NCI-H1048 (cell line): ENCODE measurements around the gene KIF13A.
"Not testable (repeated sequence)": the region's sequence is repeated elsewhere in the genome, so short reads cannot be mapped to it uniquely, and the experiment has no call there.

ENCODE experiments used
- DNase-seq: peaks from one replicate; lab custom pipeline; 2025; lab: John Stamatoyannopoulos, UW

KIF13A gene

DNA sequence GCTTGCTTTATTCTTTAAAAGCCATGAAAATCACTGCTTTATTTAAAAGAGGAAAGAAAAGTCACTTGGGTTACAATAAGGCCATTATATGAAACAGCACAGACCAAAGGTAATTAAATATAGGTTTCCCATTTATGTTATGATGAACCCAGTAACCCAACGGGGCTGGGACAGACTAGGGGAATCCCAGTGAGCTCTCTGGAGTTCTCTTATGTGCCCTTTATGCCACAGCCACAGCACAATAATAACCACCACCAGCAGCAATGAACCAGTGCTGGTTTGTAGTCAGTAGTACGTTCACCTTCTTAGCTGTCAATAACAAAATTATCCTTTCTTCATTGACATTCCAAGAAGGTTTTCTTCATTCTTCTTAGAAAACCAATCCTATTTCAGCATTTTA is 87.4 kb downstream of the KIF13A start:
- DNase-seq = no peak

- DNase-seq = no peak
Observed at GRCh38 chr6:17899491-17899890, 87.9 kb downstream of the KIF13A start.

DNA sequence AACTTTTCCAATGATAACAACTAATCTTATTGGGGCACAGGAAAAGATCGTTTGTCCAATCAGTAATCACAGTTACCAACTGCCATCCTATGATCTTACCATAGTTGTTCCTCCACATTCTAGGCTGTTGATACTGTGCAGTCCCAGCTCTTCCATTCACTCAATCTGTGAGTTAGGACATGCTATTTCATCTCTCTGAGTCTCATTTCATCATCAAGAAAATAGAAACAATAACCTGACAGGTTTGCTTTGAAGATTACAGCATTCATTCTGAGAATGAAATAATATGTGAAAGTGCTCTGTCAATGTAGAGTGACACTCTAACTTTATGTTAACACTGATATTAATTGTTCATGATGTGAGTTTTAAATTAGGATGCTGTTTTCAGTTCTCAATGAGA is 89.8 kb downstream of the KIF13A start:
- DNase-seq = no peak

DNA sequence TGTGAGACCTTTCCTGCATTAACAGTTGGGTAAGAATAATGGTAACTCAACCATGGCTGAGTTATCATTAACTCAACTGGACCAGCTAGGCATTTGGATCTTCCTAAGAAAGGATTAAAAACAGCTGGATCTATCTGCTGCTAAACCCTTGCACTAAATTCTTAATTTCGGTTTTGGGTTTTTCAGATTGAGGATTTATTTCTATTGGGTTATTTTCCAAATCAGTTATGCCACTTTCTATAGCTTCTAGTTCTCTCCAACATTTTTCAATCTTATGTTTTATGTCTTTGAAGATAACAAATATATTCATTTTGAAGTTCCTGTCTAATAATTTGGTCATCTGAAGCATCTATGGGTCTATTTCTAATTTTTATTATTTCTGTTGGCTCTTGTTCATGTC is 92.5 kb downstream of the KIF13A start:
- no peak for DNase-seq

- no peak for DNase-seq
Observed at GRCh38 chr6:17894191-17894590, 93.2 kb downstream of the KIF13A start.

- no peak for DNase-seq
Observed at GRCh38 chr6:17892097-17892686, 95.2 kb downstream of the KIF13A start.

DNA sequence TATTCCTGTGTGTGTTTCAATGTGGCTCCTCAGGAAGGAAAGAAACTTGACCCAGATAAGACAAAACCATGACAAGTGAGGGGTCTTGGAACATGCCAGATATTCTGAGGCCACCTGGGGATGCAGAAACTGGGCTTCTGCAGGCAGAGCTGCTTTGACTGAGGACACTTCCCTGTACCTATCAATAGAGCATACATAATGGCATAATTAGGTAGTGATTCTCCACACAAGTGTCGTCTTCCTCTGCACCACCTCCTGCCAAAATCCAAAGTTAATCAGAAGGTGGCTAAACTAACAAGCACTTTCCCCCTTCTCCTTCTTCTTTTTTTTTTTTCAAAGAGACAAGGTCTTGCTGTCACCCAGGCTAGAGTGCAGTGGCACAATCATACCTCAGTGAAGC is 97.1 kb downstream of the KIF13A start:
- no peak for DNase-seq

- not testable (repeated sequence) for DNase-seq
Observed at GRCh38 chr6:17889777-17890176, 97.7 kb downstream of the KIF13A start.

GRCh38 chr6:17886891-17887290 is 100.5 kb downstream of the KIF13A start:
- DNase-seq = no peak

DNA sequence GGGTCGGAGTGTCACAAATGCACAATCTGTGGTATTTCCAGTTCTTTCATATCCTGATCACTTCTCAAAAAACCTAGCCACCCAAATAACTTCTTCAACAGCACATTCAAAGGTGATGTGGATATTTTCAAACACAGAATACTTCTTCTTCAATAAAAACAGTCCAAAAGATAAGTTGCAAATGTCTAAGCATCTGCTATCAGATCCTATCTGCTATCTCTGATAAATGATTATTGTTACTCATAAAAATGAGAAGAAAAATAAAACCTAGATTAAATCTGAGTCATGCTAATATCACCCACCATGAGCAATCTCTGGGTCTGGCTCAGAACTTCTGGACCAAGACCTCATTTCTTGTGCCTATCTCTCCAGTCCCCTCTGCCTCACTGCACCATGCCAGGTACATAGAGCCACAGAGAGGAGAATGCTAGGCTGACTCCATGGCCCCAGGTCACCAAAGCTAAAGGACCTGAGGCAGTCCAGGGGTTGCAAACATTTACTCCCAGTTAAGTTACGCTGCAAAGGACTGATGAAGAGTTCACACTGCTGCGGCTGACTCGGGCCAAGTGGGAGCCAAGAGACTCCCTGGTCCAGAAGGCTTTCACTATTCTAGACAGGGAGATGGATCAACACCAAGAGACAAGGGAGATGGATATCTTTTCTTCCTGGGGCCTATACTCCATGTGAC is 101.4 kb downstream of the KIF13A start:
- DNase-seq = no peak

- DNase-seq = no peak
Observed at GRCh38 chr6:17884498-17885478, 102.6 kb downstream of the KIF13A start.

DNA sequence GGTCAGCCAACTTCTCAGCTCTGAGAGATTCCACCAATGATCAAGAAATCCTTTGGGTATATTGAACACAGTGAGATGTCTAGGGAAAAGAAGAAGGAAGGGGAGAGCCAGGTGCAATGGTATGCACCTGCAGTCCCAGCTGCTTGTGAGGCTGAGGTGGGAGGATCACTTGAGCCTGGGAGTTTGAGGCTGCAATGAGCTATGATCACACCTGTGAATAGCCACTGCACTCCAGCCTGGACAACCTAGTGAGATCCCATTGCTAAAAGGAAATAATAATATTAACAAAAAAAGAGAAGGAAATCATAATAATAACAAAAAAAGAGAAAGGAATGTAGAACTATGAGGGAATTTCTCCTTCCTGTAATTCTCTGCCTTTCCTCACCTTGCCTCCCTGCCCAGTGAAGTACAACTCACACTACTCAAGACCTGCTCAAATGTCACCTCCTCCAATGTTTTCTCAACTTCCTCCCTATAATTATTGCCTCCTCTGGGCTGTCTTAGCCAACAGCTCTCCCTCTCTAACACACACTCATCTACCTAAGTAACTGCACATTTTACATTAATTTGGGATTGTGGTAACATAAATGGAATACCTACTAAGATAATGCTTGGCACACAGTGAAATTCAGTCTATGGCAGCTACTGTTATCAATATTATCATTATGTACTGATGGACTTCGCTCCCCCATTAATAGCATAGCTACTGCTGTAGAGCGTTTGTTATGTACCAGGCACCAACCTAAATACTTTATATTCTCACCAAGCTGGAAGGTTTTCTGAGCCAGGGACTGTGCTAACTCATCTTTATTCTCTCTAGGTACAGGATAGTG is 103.6 kb downstream of the KIF13A start:
- no peak for DNase-seq

- DNase-seq = no peak
Observed at GRCh38 chr6:17881085-17881858, 106.2 kb downstream of the KIF13A start.

- no peak for DNase-seq
Observed at GRCh38 chr6:17879184-17879583, 108.3 kb downstream of the KIF13A start.

DNA sequence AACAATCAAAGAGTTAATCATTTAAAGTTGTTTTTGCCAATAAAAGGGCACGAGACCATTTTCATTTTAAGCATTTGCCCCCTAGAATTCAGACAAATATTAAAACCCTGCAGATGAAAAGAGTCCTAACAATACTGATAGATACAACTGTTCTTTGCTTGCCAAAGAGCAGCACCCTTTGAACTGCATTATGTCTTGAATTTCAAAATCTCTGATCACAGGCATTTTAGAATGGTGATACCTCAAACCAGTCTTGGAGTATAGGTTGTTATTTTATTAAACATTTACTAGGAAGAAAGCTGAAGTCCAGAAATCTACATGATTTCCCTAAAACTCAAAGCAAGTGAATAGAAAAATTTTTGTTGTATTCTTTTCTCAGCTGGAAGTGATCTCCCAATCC is 108.7 kb downstream of the KIF13A start:
- DNase-seq = no peak

DNA sequence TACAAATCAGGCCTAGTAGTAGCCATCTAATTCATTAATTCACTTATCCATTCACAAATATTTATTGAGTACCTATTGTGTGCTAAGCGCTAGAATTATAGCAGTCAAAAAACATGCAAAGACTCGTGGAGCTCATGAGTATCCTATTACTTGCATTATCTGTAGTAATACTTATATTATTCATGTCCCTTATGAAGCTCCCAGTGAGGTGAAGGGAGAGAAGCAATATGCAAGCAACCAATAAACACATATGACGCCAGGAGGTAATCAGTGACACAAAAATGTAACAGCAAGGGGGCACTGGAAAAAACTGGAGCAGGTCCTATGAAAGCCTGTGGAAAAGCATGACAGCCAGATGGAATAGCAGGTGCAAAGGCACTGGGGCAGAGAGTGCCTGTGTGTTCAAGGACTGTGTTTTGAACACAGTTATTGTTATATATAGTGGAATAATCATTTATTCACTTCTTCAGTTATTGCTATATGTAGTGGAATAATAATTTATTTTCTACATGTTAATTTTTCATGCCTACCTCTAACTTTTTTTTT is 109.5 kb downstream of the KIF13A start:
- DNase-seq = no peak

- DNase-seq = no peak
Observed at GRCh38 chr6:17877196-17877894, 110.1 kb downstream of the KIF13A start.

GRCh38 chr6:17874753-17875152 is 112.7 kb downstream of the KIF13A start:
- no peak for DNase-seq

DNA sequence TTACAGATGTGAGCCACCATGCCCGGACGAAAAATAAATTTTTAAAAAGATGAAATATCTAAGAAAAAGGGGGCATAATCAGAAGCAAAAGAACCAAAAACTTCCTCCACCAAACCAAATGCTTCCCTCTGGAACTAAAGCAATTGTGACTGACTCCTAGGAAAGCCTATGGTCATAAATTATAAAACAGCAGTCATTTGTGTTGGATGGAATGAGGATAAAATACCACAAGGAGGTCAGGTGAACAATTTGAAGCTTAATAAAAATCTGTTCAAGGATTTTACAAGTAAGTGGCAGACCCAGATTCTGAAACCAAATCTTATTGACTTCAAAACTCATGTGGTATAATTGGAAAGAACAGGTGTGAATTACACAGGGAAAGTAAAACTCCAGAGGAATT is 114.5 kb downstream of the KIF13A start:
- DNase-seq = no peak

- DNase-seq = no peak
Observed at GRCh38 chr6:17871836-17872235, 115.6 kb downstream of the KIF13A start.
